GM12878 (cell line): Measurements from ENCODE around the gene MTHFS. TPM values are rescaled to one million over a fixed set of nuclear protein-coding genes. Genes with fewer than 3 reads are reported as not detected.

ENCODE experiments used
- EED ChIP-seq: sonication (generic); IDR thresholded peaks from 2 replicates; pipeline ENCODE4 v1.6.1; 2016; ENCODE audit warnings: antibody characterized with exemption, low read depth
- EZH2 ChIP-seq: IDR thresholded peaks from 2 replicates; pipeline ENCODE4 v1.6.1; 2012; ENCODE audit warnings: low read depth, mild to moderate bottlenecking, control low read depth, inconsistent platforms, low read length, borderline replicate concordance; ENCODE audit not compliant: control insufficient read depth
- HDGF ChIP-seq: fragments of 450-650 bp; IDR thresholded peaks from 2 replicates; pipeline ENCODE4 v1.6.1; 2016; ENCODE audit warnings: antibody characterized with exemption
- IRF4 ChIP-seq: IDR thresholded peaks from 2 replicates; pipeline ENCODE4 v1.6.1; 2011; ENCODE audit warnings: low read depth, low read length
- KDM1A ChIP-seq: fragments of 200-600 bp; sonication (generic); IDR thresholded peaks from 2 replicates; pipeline ENCODE4 v1.6.1; 2016; ENCODE audit warnings: borderline replicate concordance
- MXI1 ChIP-seq: fragments of 150-350 bp; IDR thresholded peaks from 2 replicates; pipeline ENCODE4 v1.6.1; 2011; ENCODE audit warnings: low read depth, mild to moderate bottlenecking, inconsistent platforms, low read length, improper control_type of control experiment
- NFIC ChIP-seq: IDR thresholded peaks from 2 replicates; pipeline ENCODE4 v1.6.1; 2012; ENCODE audit warnings: low read depth, mild to moderate bottlenecking, inconsistent platforms, low read length, moderate library complexity
- NFYB ChIP-seq: IDR thresholded peaks from 2 replicates; pipeline ENCODE4 v1.6.1; 2011; ENCODE audit warnings: low read depth, mild to moderate bottlenecking, low read length, improper control_type of control experiment, moderate library complexity; ENCODE audit not compliant: insufficient read depth
- PML ChIP-seq: IDR thresholded peaks from 2 replicates; pipeline ENCODE4 v1.6.1; 2012; ENCODE audit warnings: low read length, inconsistent platforms
- RAD51 ChIP-seq: fragments of 450-650 bp; IDR thresholded peaks from 2 replicates; pipeline ENCODE4 v1.6.1; 2016; ENCODE audit warnings: moderate library complexity, mild to moderate bottlenecking, inconsistent platforms
- RB1 ChIP-seq: fragments of 450-650 bp; formaldehyde crosslinking; IDR thresholded peaks from 2 replicates; pipeline ENCODE4 v1.6.1; 2017; ENCODE audit warnings: mild to moderate bottlenecking, borderline replicate concordance
- RCOR1 ChIP-seq: conservative IDR thresholded peaks from 2 replicates; pipeline ENCODE4 v1.6.1; 2012; ENCODE audit warnings: low read depth, low read length, improper control_type of control experiment
- STAT3 ChIP-seq: IDR thresholded peaks from 2 replicates; pipeline ENCODE4 v1.6.1; 2011; ENCODE audit warnings: low read depth, low read length, improper control_type of control experiment
- SUPT20H ChIP-seq: IDR thresholded peaks from 2 replicates; pipeline ENCODE4 v1.6.1; 2011; ENCODE audit warnings: low read depth, mild to moderate bottlenecking, low read length, moderate library complexity, borderline replicate concordance; ENCODE audit not compliant: control insufficient read depth
- TAF1 ChIP-seq: IDR thresholded peaks from 2 replicates; pipeline ENCODE4 v1.6.1; 2011; ENCODE audit warnings: mild to moderate bottlenecking, low read depth, low read length, borderline replicate concordance
- ZNF207 ChIP-seq: fragments of 450-650 bp; IDR thresholded peaks from 2 replicates; pipeline ENCODE4 v1.6.1; 2014; ENCODE audit warnings: antibody characterized with exemption, mild to moderate bottlenecking, borderline replicate concordance
- ZNF274 ChIP-seq: IDR thresholded peaks from one replicate; pipeline ENCODE4 v1.8.0; 2011; ENCODE audit not compliant: insufficient read length, insufficient read depth
- polyA plus RNA-seq, 11 experiments: library from polyadenylated mRNA; depleted of rRNA in 4 of 11; unstranded in 6 of 11; stranded (reverse) in 5 of 11; fragments of >200 nt; fragmentation: Nextera tagmentation in 4 of 11; fragmentation: Illumina TruSeq in 1 of 11; extraction: Ambion mirVana in 4 of 11; extraction: Trizol in 1 of 11; gene quantifications; 1 replicate in 1 of 11; 2 replicates in 10 of 11; pipeline versions ENCODE4 v1.2.1 to v1.2.3, GENCODE V29; 2011 to 2016; ENCODE audit warnings: inconsistent platforms in 2 of 11, missing spikeins in 2 of 11, low read depth in 1 of 11
- total RNA-seq, 4 experiments: library from RNA; depleted of rRNA in 3 of 4; stranded (reverse); fragments of >200 nt in 3 of 4; fragmentation: Illumina TruSeq in 1 of 4; extraction: Trizol in 1 of 4; gene quantifications; 2 replicates each; pipeline versions ENCODE4 v1.2.1 to v1.2.3, GENCODE V29; 2013 to 2021
- TF ChIP-seq, protein P1 (sequence below): IDR thresholded peaks from 2 replicates; pipeline ENCODE4 v1.6.1; 2011; ENCODE audit warnings: low read depth, low read length, improper control_type of control experiment, borderline replicate concordance
- TF ChIP-seq, protein P2 (sequence below): fragments of 450-650 bp; IDR thresholded peaks from 2 replicates; pipeline ENCODE4 v1.6.1; 2018; ENCODE audit warnings: mild to moderate bottlenecking, low read depth, moderate library complexity; ENCODE audit not compliant: partially characterized antibody
- TF ChIP-seq, protein P3 (sequence below): fragments of 450-650 bp; IDR thresholded peaks from 2 replicates; pipeline ENCODE4 v1.6.1; 2017; ENCODE audit warnings: low read depth, mild to moderate bottlenecking, moderate library complexity
- TF ChIP-seq, protein P4 (sequence below): fragments of 450-650 bp; IDR thresholded peaks from 2 replicates; pipeline ENCODE4 v1.6.1; 2017; ENCODE audit warnings: mild to moderate bottlenecking, moderate library complexity

Gene MTHFS
- total and polyA plus RNA-seq, 10 of the 15 experiments (the other 5 are each of a cell fraction or from before 2014, with no cell fraction given), result 14.0 to 81.9 (median 31.8) TPM

DNA sequence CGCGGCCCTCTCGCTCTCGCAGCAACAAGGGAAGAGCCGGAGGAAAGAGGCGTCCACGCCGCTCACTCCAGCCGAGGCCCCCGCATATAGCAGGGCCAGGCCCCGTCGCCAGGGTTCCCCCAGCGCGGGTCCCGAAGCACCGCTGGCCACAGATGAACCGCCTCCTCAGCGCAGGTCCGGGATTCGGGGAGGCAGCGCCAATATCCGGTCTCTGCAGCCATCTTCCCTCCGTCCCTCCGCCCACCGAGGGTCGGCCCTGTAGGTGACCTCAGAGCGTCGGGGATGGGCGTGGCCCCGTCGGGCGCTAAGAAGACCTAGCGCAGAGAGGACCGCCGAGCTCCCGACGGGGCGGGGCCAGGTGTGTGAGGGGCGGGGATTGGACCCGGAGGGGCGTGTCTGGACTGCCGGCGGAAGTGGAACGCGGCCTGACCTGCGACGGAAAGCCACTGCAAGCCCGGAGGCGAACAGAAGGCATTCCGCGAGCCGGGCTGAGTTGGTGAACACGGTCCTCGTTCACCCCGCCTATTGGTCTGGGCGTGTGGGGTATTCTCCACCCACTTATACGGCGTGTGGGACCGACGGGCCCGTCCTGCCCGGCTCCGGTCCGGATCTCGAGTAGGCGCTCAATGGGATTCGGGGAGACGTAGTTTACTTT lies 26.8 kb upstream of the MTHFS start (continued):
- TF ChIP-seq RAD51, result no peak
- TF ChIP-seq EZH2, result no peak
- TF ChIP-seq EED, result peak; percentile 6; the same call in 1 of the 2 replicates
- TF ChIP-seq, protein P1, sequence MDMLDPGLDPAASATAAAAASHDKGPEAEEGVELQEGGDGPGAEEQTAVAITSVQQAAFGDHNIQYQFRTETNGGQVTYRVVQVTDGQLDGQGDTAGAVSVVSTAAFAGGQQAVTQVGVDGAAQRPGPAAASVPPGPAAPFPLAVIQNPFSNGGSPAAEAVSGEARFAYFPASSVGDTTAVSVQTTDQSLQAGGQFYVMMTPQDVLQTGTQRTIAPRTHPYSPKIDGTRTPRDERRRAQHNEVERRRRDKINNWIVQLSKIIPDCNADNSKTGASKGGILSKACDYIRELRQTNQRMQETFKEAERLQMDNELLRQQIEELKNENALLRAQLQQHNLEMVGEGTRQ, result no peak
- no peak for TF ChIP-seq NFYB
- TF ChIP-seq RCOR1, result no peak
- no peak for TF ChIP-seq NFIC
- no peak for TF ChIP-seq STAT3
- TF ChIP-seq TAF1, result peak; percentile 86
- TF ChIP-seq, protein P2, sequence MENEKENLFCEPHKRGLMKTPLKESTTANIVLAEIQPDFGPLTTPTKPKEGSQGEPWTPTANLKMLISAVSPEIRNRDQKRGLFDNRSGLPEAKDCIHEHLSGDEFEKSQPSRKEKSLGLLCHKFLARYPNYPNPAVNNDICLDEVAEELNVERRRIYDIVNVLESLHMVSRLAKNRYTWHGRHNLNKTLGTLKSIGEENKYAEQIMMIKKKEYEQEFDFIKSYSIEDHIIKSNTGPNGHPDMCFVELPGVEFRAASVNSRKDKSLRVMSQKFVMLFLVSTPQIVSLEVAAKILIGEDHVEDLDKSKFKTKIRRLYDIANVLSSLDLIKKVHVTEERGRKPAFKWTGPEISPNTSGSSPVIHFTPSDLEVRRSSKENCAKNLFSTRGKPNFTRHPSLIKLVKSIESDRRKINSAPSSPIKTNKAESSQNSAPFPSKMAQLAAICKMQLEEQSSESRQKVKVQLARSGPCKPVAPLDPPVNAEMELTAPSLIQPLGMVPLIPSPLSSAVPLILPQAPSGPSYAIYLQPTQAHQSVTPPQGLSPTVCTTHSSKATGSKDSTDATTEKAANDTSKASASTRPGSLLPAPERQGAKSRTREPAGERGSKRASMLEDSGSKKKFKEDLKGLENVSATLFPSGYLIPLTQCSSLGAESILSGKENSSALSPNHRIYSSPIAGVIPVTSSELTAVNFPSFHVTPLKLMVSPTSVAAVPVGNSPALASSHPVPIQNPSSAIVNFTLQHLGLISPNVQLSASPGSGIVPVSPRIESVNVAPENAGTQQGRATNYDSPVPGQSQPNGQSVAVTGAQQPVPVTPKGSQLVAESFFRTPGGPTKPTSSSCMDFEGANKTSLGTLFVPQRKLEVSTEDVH, result no peak
- no peak for TF ChIP-seq IRF4
- TF ChIP-seq, protein P3, sequence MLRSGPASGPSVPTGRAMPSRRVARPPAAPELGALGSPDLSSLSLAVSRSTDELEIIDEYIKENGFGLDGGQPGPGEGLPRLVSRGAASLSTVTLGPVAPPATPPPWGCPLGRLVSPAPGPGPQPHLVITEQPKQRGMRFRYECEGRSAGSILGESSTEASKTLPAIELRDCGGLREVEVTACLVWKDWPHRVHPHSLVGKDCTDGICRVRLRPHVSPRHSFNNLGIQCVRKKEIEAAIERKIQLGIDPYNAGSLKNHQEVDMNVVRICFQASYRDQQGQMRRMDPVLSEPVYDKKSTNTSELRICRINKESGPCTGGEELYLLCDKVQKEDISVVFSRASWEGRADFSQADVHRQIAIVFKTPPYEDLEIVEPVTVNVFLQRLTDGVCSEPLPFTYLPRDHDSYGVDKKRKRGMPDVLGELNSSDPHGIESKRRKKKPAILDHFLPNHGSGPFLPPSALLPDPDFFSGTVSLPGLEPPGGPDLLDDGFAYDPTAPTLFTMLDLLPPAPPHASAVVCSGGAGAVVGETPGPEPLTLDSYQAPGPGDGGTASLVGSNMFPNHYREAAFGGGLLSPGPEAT, result peak; percentile 67; the same call in 1 of the 2 replicates
- no peak for TF ChIP-seq ZNF207
- TF ChIP-seq SUPT20H, result no peak
- TF ChIP-seq ZNF274, result no peak
- no peak for TF ChIP-seq KDM1A
- peak; percentile 99 for TF ChIP-seq HDGF
- TF ChIP-seq PML, result peak; percentile 86
- TF ChIP-seq, protein P4, sequence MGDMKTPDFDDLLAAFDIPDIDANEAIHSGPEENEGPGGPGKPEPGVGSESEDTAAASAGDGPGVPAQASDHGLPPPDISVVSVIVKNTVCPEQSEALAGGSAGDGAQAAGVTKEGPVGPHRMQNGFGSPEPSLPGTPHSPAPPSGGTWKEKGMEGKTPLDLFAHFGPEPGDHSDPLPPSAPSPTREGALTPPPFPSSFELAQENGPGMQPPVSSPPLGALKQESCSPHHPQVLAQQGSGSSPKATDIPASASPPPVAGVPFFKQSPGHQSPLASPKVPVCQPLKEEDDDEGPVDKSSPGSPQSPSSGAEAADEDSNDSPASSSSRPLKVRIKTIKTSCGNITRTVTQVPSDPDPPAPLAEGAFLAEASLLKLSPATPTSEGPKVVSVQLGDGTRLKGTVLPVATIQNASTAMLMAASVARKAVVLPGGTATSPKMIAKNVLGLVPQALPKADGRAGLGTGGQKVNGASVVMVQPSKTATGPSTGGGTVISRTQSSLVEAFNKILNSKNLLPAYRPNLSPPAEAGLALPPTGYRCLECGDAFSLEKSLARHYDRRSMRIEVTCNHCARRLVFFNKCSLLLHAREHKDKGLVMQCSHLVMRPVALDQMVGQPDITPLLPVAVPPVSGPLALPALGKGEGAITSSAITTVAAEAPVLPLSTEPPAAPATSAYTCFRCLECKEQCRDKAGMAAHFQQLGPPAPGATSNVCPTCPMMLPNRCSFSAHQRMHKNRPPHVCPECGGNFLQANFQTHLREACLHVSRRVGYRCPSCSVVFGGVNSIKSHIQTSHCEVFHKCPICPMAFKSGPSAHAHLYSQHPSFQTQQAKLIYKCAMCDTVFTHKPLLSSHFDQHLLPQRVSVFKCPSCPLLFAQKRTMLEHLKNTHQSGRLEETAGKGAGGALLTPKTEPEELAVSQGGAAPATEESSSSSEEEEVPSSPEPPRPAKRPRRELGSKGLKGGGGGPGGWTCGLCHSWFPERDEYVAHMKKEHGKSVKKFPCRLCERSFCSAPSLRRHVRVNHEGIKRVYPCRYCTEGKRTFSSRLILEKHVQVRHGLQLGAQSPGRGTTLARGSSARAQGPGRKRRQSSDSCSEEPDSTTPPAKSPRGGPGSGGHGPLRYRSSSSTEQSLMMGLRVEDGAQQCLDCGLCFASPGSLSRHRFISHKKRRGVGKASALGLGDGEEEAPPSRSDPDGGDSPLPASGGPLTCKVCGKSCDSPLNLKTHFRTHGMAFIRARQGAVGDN, result peak; percentile 78
- no peak; the same call in 1 of the 2 replicates for TF ChIP-seq MXI1
- TF ChIP-seq RB1, result 0 out of 2 replicates have a peak, but pooled peaks have one; percentile 39
